Measurements from ENCODE around the gene FCRL4.

DNA sequence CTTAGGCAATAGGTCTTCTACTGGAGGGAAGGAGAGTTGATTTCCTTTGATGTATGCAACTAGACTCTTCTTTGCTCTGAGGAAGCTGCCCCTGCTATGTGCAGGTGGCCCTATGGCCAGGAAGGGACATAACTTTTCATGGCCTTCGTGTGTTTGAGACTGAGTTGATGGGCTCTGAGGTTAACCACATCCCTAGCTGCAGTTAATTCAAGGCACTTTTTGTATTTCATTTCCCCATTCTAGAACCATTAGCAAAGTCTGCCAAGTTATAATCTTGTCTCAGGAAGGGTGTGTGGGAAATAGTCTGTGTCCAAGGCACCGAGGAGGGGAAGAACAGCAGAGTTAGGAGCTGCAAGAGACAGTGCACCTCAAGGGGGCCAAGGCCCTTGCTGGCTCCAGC lies 2.5 kb downstream of the FCRL4 start:
- TF ChIP-seq, protein P1, sequence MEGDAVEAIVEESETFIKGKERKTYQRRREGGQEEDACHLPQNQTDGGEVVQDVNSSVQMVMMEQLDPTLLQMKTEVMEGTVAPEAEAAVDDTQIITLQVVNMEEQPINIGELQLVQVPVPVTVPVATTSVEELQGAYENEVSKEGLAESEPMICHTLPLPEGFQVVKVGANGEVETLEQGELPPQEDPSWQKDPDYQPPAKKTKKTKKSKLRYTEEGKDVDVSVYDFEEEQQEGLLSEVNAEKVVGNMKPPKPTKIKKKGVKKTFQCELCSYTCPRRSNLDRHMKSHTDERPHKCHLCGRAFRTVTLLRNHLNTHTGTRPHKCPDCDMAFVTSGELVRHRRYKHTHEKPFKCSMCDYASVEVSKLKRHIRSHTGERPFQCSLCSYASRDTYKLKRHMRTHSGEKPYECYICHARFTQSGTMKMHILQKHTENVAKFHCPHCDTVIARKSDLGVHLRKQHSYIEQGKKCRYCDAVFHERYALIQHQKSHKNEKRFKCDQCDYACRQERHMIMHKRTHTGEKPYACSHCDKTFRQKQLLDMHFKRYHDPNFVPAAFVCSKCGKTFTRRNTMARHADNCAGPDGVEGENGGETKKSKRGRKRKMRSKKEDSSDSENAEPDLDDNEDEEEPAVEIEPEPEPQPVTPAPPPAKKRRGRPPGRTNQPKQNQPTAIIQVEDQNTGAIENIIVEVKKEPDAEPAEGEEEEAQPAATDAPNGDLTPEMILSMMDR (IDR thresholded peaks at IDR 0.05; ENCODE audit: low read length) = no peak
- 0 out of 2 replicates have a peak, but pooled peaks have one; percentile 86 for TF ChIP-seq EZH2phosphoT487 (IDR thresholded peaks at IDR 0.05; ENCODE audit: low read length)

All from MM.1S (cell line).